ENCODE measurements around the gene SPATC1L. TPM values are rescaled to one million over a fixed set of nuclear protein-coding genes. Genes with fewer than 3 reads are reported as not detected.

SPATC1L gene
- polyA plus RNA-seq, 3 donors = 11.4 to 17.1 (median 15.6) TPM

DNA sequence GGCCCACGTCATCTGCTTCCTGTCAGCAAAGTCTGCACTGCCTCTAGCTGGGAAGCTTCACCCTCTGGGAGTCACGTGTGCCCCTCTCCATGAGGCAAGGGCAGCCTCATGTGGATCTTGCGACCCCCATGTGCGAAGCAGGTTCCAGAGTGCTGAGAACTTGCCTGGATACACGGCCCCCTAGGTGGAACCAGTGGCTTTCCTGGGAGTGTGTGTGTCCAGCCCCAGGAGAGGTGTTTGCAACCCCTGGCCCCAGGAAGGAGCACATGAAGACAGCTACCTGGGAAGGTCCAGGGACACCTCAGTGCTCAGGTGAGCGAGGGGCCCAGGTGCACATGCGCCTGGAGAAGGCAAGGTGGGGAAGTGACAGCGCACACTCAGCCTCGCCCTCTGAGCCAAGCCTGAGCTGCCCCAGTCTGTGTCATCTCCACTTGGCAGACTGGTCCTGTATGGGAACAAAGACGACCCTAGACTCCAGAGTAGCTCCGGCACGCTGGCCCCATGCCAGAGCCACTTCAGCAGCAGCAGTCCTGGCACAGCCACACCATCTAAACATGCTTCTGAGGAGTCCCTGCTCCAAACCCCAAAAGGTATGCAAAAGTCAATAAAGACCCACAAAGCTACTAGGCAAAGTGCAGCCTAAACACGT is 35.5 kb upstream of the SPATC1L start:
- no peak for DNase-seq (ENCODE audit: extremely low read depth in 1 of 11, low read depth in 9 of 11, low spot score in 4 of 11)

DNA sequence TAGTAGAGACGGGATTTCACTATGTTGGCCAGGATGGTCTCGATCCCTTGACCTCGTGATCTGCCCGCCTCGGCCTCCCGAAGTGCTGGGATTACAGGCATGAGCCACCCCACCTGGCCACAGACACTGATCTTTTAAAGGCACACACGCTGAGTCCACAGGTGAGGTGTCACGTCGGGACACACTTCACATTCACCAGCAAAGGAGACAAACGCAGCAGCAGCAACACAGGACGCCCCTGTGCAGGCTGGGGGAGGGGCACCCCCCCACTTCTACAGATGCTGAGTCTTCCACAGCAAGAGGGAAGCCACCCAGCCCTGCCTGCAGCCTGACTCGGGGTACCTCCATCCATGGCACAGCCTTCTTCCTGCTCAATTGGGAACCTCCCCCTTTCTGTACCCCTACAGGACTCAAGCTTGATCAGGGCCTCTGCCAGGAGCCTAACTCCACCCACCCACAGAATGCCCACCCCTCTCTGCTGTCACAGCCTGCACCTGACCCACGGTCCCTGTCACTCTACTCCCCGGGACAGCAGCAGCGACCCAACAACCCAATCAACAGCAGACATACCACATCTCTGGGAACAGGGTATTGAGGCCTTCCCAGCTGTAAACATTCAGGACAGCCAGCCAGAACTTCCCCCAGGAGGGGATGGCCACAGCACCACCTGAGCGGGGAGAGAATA is 34.8 kb upstream of the SPATC1L start:
- DNase-seq (ENCODE audit: extremely low read depth in 1 of 11, low read depth in 9 of 11, low spot score in 4 of 11) = no peak

DNA sequence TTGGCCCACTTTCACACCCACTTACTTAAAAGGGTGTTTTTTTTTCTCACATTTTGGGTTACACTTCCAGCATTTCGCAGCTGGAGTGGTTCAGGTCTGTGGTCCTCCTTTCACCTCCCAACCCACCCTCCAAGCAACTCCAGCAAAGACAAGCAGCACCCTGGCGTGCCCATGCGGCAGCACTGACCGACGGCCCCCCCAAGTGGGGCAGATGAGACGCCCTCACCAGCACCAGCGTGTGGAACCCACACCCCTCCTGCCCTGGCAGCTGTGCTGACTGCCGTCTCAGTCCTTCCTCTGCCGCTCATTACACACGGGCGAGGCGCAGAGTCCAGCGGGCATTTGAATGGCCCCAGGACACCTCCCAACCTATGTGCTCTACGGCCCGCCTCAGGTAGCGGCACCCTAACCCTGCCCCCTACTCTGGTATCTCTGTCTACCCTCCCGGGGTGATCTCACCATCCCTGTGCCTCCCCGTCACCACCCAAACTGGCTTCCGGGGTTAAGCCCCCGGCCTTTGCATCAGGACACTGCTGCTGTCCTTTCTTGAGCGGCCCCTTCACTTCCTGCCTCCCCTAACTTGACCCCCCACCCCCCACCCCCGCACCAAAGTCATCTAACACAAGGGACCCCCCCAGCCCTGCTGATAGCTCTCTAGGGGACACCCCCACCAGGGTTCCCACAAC is 33.4 kb upstream of the SPATC1L start:
- no peak for DNase-seq (ENCODE audit: extremely low read depth in 1 of 11, low read depth in 9 of 11, low spot score in 4 of 11)

DNA sequence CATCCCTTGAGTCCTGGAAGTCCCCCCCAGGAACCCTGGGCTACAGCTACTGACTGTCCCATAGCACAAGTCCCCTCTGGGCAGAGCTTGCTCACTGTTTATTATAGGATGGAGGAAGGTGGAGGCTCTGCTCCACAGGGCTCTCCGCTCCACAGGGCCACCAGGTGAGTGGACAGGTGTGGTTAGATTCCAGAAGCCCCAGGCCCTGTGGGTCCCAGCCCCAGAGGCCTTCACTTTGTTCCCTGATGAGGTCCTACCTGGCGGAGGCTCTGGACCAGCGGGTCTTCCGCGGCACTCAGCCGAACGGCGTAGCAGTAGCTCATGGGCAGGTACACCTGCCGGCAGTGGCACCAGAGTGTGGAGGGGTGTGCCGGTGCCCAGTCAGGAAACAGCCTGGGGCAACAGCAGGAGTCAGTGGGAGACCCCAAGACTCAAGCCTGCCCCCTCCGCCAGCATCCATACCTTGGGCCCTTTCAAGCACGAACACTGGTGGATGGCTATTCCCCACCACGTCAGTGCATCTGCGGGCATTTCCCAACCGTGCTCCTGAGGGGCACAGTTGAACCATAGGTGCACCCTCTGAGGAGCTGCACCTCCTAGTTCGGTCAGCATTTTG is 32.0 kb upstream of the SPATC1L start:
- DNase-seq (ENCODE audit: extremely low read depth in 1 of 11, low read depth in 9 of 11, low spot score in 4 of 11) = no peak

DNA sequence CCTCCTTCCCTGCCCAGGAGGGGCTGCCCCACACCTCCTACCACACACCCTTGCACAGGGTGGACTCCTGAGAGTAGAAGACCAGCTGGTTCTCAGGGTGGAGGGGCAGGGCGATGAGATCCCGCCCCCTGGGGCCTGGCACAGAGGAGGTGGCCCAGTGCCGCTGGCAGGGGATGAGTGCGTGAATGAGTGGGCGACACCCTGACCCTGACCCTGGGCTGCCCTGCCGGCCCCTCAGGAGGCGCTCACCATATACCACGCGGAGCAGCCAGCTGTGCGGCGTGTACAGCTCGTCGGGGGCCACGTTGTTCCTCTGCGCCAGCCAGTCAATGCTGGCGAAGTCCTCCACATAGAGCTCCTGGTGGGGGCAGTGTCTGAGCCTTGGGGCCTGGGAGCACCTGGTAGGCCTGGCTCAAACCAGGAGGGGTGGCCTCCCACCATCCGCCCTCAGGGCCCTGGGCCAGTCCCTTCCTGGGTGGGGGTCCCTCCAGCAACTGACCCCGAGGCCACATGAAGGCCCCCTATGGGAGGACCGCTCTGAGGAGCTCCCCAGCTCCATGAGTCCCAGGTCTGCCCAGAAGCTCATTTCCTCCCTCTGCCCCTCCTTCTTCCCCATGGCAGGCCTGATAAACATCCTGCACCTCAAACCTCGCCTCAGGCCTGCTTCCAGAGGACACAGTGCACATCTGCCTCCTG is 31.3 kb upstream of the SPATC1L start:
- DNase-seq (ENCODE audit: extremely low read depth in 1 of 11, low read depth in 9 of 11, low spot score in 4 of 11) = no peak

DNA sequence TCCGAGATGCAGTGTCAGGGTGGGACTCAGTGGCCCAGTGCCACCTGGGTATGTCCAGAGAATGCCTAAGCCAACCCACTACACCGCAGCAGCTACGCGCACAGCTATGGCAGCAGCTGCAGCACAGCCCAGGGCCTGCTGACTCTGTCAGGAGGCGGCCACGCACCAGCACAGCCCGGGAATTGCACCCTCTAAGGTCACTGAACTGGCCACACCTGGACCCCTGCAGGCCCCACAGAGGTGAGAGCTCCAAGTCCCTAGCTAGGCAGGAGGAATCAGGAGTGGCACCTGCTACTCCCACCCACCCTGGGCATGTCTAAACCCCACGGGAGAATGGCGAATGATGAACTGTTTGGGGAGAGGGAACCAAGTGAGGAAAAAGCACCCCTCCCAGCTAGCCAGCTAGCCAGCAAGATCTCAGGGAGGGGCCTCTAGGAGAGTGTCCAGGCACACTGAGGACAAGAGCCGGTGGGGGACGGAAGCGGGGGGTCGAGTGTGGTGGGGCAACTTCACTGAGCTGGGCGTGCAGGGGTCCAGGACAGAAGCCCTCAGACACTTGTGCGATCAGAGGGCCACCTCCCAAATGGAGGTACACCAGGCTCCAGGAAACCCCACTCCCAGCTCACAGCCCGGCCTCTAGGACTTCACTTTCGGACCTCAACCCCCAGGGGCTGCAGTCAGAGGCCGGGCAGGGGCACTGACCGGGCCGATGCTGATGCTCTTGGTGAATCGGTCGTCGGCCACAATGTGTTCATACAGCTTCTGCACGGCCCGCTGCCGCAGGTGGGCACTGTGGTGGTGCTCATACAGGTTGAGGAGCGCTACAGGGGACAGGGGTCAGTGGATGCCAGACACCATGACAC is 30.4 kb upstream of the SPATC1L start:
- DNase-seq (ENCODE audit: extremely low read depth in 1 of 11, low read depth in 9 of 11, low spot score in 4 of 11) = no peak

DNA sequence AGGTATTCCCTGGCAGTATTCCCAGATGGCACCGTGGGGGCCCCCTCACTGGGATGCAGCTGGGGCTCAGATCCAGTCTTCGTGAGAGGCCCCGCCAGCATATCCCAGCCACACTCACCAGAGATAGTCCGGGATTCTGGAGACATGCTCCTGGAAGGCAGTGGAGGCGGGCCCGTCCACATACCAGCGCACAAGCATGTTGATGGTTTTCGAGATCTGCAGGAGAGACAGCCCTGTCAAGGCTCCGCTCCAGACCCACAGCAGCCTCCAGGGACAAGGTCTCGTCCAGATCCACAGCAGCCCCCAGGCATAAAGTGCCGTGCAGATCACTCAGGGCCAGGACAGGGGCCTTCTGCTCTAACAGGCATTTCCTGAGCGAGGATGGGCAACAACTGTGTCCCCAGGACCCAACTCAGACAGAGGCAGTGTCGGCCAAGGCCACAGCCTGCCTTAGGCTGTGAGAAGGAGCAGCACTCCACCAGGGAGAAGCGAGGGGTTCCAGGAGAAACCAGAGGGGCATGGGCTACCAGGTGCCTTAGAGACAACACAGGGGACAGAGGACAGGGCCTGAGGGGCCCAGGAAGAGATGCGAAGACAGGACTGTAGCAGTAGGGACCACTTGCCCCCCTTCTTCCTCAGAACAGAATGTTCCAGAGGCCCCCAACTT is 29.5 kb upstream of the SPATC1L start:
- no peak for DNase-seq (ENCODE audit: extremely low read depth in 1 of 11, low read depth in 9 of 11, low spot score in 4 of 11)

DNA sequence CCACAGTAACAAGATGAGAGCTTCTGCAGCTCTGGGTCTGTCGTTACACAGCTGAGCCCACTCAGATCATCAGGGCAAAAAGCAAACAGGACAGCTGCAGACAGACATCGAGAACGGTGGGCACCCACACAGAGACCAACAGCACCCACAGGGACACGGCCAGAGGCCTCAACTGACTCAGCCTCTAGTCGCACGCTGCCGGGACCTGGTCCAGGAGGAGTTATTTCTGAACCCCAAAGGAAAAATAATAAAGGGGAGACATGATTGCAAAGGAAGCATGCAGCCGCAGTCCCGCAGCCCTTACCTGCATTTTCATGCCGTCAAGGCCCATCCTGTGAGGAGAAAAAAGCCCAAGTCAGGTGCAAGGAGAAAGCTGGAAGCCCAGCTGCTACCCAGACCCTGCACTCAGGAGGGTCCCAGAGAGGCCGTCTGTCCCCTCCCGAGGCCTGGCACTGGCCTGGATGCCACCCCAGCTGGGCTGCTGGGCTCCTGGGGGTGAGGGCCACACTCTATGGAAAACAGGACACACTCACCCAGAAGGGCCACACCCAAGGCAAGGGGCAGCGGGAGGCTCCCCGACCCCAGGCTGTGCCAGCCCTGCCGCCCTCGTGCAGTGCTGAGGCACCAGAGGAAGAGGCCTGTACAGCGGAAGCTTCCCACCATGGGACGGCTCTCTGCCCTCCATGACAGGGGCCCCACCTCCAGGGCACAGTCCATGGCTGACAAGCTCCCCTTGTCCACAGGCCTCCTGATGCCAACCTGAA is 28.6 kb upstream of the SPATC1L start:
- DNase-seq (ENCODE audit: extremely low read depth in 1 of 11, low read depth in 9 of 11, low spot score in 4 of 11) = no peak

DNA sequence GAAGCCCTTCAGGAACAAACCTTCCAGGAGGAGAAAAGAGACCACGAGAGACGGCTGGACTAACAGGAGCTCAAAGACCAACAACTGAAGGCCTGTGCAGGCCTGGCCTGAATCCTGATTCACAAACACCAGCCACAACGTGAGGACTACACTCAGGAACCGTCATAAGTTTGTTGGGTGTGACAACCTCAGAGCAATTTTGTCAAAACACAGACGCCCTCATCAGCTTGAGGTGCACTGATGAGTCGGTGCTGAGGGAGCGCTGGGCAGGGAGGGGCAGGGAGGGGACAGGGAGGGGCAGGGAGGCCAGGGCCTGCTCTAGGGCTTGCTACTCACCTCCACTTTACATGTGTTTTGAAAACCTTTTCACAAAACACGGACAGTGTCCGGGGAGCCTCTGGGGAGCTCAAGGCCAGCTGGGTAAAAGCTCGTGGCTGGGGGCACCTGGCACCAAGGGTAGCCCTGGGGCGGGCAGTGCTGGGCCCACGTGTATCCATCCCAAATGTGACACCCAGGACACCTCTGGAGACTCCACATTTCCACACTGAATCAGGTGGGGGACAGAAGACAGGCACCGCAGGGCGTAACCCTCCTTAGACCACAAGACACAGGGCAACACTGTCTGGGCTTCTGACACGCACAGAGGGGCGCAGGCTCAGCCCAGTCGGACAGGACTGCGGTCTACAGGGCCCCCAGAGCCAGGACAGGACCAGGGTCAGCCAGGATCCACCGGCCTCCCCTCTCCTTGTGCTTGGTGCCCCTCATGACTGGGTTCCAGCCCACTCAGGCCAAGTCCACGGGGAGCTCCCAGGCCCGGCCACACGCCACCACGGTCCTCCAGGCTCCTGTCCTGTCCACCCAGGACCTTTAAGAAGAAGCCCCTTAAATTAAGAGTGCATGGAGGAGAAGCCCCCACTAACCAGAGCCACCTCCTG is 27.8 kb upstream of the SPATC1L start:
- DNase-seq (ENCODE audit: extremely low read depth in 1 of 11, low read depth in 9 of 11, low spot score in 4 of 11) = no peak

DNA sequence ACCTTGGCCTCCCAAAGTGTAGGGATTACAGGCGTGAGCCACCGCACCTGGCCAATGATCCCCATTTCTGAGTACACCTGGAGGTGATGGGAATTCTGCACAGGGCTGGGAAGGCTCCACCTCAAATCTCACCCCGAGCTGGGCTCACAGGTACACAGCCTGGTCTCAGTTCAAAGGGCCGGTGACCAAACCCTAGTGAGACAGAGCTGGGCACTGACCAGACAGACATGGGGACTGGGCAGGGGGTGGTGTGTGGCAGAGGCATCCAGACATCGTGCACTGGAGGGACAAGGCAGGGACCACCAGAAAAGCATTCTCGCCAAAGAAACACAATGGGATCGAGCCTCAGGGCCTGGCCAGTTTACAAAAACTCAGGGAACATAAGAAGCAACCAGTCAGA is 27.1 kb upstream of the SPATC1L start:
- no peak for DNase-seq (ENCODE audit: extremely low read depth in 1 of 11, low read depth in 9 of 11, low spot score in 4 of 11)

DNA sequence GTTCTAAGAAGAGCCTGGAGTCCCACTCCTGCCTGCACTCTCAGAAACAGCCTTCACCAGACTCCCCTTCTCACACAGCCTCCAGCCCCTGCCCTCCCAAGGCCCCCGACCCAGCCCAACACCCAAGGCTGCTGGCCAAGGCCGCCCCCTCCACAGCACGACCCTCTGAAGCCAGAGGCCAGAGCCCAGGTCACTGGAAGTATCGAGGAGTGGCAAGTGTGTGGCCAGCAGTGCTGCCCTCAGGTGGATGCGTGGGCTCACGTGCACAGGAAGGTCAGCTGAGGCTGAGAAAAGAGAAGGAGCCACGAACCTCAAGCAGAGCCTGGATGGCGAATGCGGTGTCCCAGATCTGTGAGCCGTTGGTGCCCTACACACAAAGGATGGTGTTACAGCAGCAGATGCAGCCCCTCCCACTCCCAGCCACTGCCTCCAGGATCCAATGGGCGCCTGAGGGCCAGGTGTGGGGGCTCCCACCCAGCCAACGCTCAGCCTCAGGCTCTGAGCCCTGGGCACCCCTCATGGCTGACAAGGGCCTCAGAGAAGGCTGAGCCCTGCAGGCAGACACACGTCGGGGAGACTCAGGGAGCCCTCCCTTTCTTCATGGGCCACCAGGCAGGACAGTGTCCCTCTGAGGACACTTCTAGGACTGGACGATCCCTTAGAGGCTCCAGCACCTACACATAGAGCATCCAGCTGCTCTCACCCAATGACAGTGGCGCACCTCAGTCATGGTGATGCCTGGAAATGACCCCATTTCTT is 26.3 kb upstream of the SPATC1L start:
- no peak for DNase-seq (ENCODE audit: extremely low read depth in 1 of 11, low read depth in 9 of 11, low spot score in 4 of 11)

DNA sequence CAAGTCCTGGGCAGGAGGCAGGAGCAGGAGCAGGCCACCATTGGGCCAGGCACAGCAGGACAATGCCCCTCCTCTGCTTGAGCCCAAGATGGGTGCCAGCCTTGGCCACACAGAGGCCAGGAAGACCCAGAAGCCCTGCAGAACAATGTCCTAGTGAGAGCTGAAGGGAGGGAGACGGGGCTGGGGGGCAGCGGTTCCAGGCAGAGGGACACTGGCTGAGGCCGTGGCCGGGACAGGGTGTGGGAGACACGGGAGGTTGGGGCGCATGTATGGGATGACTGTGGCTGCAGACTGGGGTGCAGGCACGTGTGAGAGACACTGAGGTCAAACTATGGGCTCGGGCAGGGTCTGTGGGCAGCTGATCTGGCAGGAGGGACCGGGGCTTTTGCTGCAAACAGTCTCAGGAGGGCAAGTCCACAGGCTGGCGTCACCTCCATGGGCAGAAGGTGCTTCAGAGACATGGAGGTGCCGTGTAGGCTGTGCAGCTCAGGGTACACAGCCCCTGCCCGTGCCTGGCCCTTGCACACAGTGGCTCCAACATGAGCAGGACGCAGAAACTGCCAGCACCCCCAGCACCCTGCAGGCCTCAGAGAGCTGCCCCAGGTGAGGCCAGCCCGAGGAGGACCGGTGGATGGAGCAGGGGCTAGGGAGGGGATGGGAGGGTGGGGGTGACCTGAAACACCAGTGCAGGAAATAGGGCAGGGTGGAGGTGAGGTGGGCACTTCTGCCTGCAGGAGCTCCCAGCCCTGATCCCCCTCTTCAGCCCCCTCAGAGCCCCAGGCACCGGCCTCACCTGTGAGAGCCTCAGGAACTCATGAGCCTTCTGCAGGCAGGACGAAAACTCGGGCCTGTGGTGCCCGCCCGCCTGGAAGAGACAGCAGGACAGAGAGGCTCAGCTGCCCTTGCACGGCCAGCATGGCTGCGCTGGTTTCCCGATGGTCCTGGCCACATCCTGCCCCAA is 24.8 kb upstream of the SPATC1L start:
- no peak for DNase-seq (ENCODE audit: extremely low read depth in 1 of 11, low read depth in 9 of 11, low spot score in 4 of 11)

DNA sequence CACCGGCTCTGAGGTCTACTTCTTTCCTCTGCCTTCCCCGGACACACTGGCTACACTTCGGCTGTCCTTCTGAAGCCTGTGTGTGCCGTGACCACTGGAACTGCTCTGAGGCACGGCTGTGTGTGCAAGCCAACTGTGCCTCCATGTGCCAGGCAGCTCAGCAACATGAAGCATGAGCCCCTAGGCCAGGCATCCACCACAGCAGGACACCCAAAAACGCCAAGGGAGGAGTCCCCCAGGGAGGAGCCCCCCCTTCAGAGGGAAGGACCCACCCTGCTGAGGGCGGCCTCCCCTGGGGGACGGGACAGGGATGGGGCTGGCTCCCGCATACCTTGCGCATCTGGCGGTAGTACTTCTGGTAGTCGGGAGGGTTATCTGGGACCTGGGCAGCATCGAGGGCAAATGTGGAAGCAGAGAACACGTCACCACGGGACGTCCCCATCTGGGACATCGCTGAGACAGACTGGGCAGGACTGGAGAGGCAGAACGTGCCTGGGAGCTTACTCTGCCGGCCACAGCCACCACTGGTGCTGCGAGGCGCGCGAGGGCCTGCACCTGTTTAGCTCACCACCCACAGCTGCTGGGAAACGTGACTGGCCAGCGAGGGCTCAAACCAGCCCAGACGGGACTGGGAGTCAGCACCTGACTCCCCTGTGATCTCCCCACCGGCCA is 23.8 kb upstream of the SPATC1L start:
- DNase-seq (ENCODE audit: extremely low read depth in 1 of 11, low read depth in 9 of 11, low spot score in 4 of 11) = no peak
